OCI-LY1 (cell line): ENCODE measurements around the gene FAM161B.

ENCODE experiments used
- EZH2 ChIP-seq: fragments of 200-600 bp; sonication (generic), shearing (Covaris generic); IDR thresholded peaks from 2 replicates; pipeline ENCODE4 v1.8.0; 2017; ENCODE audit warnings: borderline replicate concordance, mixed run types, mild to moderate bottlenecking, antibody characterized with exemption, low read length, moderate library complexity, mixed read lengths
- TF ChIP-seq, protein P1 (sequence below): fragments of 200-600 bp; sonication (generic), shearing (Covaris generic); IDR thresholded peaks from 2 replicates; pipeline ENCODE4 v1.5.1; 2017; ENCODE audit warnings: mild to moderate bottlenecking, antibody characterized with exemption, low read length, moderate library complexity, mixed read lengths

DNA sequence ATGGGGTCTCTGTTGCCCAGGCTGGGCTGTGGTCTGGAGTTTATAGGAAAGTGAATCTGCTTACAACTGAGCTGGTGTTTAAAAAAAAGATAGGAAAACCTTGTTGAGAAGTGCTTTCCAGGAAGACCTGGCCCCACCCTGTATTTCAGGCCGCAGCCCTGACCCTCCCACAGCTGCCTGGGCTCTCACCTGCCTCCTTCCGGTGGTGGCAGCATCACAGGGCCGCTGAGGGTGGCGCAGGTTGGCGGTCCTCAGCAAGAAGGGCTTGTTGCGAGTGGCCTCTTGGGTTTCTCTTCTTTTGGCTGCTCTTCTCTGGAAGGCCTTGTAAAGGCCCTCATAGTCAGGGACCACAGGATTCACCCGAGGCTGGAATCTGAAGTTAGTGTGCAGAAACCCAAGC is 7.7 kb downstream of the FAM161B start:
- TF ChIP-seq, protein P1, sequence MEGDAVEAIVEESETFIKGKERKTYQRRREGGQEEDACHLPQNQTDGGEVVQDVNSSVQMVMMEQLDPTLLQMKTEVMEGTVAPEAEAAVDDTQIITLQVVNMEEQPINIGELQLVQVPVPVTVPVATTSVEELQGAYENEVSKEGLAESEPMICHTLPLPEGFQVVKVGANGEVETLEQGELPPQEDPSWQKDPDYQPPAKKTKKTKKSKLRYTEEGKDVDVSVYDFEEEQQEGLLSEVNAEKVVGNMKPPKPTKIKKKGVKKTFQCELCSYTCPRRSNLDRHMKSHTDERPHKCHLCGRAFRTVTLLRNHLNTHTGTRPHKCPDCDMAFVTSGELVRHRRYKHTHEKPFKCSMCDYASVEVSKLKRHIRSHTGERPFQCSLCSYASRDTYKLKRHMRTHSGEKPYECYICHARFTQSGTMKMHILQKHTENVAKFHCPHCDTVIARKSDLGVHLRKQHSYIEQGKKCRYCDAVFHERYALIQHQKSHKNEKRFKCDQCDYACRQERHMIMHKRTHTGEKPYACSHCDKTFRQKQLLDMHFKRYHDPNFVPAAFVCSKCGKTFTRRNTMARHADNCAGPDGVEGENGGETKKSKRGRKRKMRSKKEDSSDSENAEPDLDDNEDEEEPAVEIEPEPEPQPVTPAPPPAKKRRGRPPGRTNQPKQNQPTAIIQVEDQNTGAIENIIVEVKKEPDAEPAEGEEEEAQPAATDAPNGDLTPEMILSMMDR = no peak
- TF ChIP-seq EZH2 = no peak
